DMS 273 (cell line): ENCODE measurements around the gene PPFIBP2.

ENCODE experiments used
- DNase-seq: peaks from one replicate; lab custom pipeline; 2025; ENCODE audit not compliant: unreplicated experiment; lab: John Stamatoyannopoulos, UW

Gene PPFIBP2

GRCh38 chr11:7524462-7525235, 10.8 kb downstream of the PPFIBP2 start:
- no peak for DNase-seq

GRCh38 chr11:7525424-7525823, 11.6 kb downstream of the PPFIBP2 start:
- DNase-seq = no peak

- DNase-seq = no peak
Measured at GRCh38 chr11:7527029-7527428, 13.2 kb downstream of the PPFIBP2 start.

- DNase-seq = no peak
Measured at GRCh38 chr11:7528514-7529049, 14.8 kb downstream of the PPFIBP2 start.

GRCh38 chr11:7530013-7530640, 16.3 kb downstream of the PPFIBP2 start:
- no peak for DNase-seq

- no peak for DNase-seq
Measured at GRCh38 chr11:7531011-7531410, 17.2 kb downstream of the PPFIBP2 start.

GRCh38 chr11:7532405-7533145, 18.8 kb downstream of the PPFIBP2 start:
- no peak for DNase-seq

GRCh38 chr11:7533199-7534041, 19.6 kb downstream of the PPFIBP2 start:
- DNase-seq = no peak

- DNase-seq = no peak
Measured at GRCh38 chr11:7534042-7534378, 20.2 kb downstream of the PPFIBP2 start.

- DNase-seq = peak; percentile 26
Measured at GRCh38 chr11:7536100-7536499, 22.3 kb downstream of the PPFIBP2 start.

GRCh38 chr11:7537265-7537664, 23.5 kb downstream of the PPFIBP2 start:
- no peak for DNase-seq

- DNase-seq = no peak
Measured at GRCh38 chr11:7538031-7538430, 24.2 kb downstream of the PPFIBP2 start.

- DNase-seq = no peak
Measured at GRCh38 chr11:7538466-7539454, 25.0 kb downstream of the PPFIBP2 start.

- no peak for DNase-seq
Measured at GRCh38 chr11:7540830-7541555, 27.2 kb downstream of the PPFIBP2 start.

- peak; percentile 18 for DNase-seq
Measured at GRCh38 chr11:7543302-7543701, 29.5 kb downstream of the PPFIBP2 start.

- no peak for DNase-seq
Measured at GRCh38 chr11:7544021-7544420, 30.2 kb downstream of the PPFIBP2 start.

GRCh38 chr11:7545611-7546010, 31.8 kb downstream of the PPFIBP2 start:
- no peak for DNase-seq

GRCh38 chr11:7546324-7546791, 32.6 kb downstream of the PPFIBP2 start:
- no peak for DNase-seq

GRCh38 chr11:7547687-7548086, 33.9 kb downstream of the PPFIBP2 start:
- no peak for DNase-seq
